ENCODE results near the gene ARHGAP22. TPM values are rescaled to one million over a fixed set of nuclear protein-coding genes. Genes with fewer than 3 reads are reported as not detected.

Gene ARHGAP22
- total RNA-seq, 1 experiment from 2014 or later = 255 TPM

DNA sequence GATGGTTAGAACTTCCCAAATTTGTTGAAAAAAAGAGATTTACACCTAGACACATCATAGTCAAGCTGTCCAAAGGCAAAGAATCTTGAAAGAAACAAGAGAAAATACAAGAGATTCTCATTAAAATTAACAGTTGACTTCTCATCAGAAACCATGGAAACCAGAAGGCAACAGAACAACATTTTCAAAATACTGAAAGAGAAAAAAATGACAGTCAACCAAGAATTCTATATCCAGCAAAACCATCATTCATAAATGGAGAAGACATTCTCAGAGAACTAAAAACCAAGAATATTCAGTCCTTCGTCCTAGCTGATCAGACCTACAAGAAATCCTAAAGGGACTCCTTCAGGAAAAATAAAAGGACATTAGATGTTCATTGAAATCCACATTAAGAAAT lies 90.6 kb downstream of the ARHGAP22 start:
- DNase-seq (ENCODE audit: low read depth) = no peak

- no peak for DNase-seq (ENCODE audit: low read depth)
Measured at GRCh38 chr10:48512861-48513260, 92.0 kb downstream of the ARHGAP22 start.

GRCh38 chr10:48511875-48512231 lies 93.0 kb downstream of the ARHGAP22 start:
- no peak for DNase-seq (ENCODE audit: low read depth)

GRCh38 chr10:48511066-48511874 lies 93.6 kb downstream of the ARHGAP22 start:
- no peak for DNase-seq (ENCODE audit: low read depth)

GRCh38 chr10:48509974-48510692 lies 94.7 kb downstream of the ARHGAP22 start:
- no peak for DNase-seq (ENCODE audit: low read depth)

GRCh38 chr10:48508791-48509772 lies 95.8 kb downstream of the ARHGAP22 start:
- no peak for DNase-seq (ENCODE audit: low read depth)

- DNase-seq (ENCODE audit: low read depth) = no peak
Measured at GRCh38 chr10:48507933-48508790, 96.7 kb downstream of the ARHGAP22 start.

DNA sequence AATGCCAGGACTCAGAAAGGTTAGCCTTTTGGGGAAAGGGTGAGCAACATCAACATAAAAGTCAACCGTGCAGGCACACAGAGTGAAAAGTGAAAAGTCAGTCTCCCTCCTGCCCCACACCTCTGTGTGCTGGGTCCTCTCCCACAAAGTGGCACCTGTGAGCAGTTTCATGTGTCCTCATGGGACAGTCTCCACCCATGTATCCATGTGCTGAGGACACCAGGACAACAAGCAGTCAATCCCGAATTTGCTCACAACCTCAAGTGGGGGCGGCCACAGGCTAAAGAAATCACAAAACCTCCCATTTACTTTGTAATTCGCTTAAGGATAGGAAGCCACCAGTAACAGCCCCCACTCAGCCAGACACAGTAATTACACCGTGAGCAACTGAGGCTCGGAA lies 97.4 kb downstream of the ARHGAP22 start:
- DNase-seq (ENCODE audit: low read depth) = no peak

DNA sequence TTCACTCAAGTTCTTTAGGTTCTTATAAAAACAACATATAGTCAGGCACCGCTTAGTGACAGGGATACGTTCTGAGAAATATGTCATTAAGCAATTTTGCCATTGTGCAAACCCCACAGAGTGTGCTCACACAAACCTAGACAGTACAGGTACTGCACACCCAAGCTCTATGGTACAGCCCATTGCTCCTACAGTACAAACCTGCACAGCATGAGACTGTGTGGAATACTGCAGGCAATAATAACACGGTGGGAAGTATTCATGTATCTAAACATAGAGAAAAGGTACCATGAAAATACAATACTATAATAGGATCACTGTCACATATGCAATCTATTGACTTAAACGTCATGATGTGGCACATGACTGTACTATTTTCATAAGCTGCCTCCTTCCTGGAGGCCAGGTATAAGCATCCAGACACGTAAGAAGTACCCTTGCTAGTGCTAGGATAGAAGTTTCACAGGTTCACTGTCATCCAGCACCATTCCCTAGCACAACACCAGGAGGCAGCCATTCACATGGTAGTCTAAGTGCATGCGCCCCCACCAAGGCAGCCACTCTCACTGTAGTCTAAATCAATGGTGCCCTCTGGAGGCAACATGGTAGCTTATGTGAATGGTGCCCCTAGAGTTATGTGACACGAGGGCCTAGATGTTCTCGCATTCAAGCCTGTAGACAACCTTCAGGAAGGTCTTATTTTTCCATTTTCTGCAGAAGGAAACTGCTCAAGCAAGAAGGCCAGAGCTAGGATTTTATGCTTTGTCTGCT lies 98.5 kb downstream of the ARHGAP22 start:
- DNase-seq (ENCODE audit: low read depth) = no peak

DNA sequence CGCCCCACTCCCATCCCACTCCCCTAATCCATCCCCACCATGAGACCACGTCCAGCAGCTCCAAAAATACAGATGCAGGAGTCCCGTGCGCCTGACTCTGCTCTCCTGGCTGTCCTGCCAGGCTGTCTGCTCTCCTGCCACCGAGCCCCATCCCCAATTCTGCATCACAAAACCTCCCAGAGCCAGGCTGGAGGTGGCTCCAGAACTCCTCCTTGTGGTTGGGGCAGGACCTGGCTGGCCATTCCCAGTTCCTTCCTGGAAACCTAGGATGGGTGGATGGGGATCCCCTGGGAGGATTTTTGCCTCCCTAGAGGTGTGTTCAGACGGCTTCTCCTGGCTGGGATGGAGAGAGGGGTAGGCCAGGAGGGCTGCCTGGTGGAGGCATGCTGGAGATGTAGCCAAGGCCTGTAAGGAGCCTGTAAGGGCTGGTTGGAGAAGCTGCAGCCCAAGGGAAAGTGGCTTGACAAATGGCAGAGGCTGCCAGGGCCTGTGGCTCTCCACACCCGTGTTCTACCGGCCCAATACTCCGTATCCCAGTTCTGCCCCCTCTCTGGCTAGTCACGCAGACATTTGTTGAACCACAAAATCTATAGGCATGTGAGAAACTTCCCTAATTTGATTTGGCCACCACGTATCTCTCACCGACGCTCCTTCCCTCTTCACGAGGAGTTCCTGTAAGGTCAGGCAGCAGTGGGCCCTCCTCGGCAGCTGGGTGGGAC lies 99.3 kb downstream of the ARHGAP22 start:
- no peak for DNase-seq (ENCODE audit: low read depth)

GRCh38 chr10:48504141-48504885 lies 100.6 kb downstream of the ARHGAP22 start:
- no peak for DNase-seq (ENCODE audit: low read depth)

GRCh38 chr10:48503293-48503911 lies 101.5 kb downstream of the ARHGAP22 start:
- DNase-seq (ENCODE audit: low read depth) = no peak

GRCh38 chr10:48502791-48503190 lies 102.1 kb downstream of the ARHGAP22 start:
- no peak for DNase-seq (ENCODE audit: low read depth)

DNA sequence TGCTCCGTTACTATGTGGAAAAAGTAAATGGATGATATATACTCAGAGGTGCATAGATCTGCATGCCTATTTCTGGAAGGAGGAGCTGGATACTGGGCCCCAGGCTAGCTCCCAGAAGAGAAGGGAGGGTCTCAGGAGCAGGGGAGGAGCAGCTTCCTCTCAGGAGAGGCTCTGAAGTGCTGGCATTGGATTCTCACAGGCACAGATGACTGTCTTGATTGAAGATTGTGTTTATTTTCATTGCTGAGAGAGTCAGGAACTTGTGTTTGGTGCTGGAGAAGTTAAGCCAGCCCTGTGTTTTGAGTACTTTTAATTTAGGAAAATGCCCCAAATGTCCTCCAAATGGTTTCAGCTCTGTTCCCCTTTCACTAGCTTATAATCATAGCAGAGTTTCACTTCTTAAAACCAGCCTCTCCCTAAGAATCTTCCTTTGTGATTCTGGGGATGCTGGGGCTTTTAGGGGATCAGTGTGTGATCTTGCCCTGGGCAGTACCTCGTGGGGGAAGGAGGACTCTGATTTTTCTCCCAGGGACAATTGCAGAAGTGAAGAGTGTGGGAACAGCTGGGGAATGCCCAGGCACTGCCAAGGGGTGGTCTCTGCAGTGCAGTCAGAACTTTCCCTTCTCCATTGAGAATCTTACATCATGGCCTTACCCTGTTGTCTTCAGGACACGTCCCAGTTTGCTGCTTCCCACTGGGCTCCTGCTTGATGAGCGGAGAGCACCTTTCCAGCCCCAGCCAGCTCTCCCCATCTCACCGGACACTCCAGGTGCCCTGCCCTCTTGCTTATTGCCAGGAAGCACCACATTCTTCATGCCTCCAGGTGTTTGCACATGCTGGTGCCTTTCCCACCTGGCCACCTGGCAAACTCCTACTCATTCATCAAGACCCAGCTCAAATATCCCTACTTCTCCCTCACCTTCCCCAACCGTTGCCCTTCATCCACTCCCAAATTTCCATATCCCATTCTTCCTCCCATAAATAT lies 102.8 kb downstream of the ARHGAP22 start:
- no peak for DNase-seq (ENCODE audit: low read depth)

GRCh38 chr10:48501226-48501625 lies 103.6 kb downstream of the ARHGAP22 start:
- no peak for DNase-seq (ENCODE audit: low read depth)

DNA sequence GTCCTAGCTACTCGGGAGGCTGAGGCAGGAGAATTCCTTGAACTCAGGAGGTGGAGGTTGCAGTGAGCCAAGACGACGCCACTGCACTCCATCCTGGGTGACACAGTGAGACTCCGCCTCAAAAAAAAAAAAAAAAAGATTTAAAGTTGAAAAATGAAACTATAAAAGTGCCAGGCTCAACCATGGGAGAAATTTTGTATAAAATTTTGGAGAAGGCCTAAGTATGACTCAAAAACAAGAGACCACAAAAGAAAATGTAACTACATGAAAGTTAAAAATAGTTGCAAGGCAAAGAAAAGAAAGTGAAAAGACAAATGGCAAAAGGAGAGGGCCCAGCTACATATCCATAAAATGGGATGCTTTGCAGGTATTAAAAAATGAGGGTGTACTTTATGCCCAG lies 104.1 kb downstream of the ARHGAP22 start:
- no peak for DNase-seq (ENCODE audit: low read depth)

GRCh38 chr10:48498940-48499510 lies 105.8 kb downstream of the ARHGAP22 start:
- no peak for DNase-seq (ENCODE audit: low read depth)
